K562 (cell line): Measurements from ENCODE around the gene SRPK3. TPM values are rescaled to one million over a fixed set of nuclear protein-coding genes. Genes with fewer than 3 reads are reported as not detected.

Source experiments
- AFF1 ChIP-seq, 2 experiments: fragments of 450-650 bp; IDR thresholded peaks; 2 replicates each; pipeline ENCODE4 v1.6.1; 2018; ENCODE audit warnings: mild to moderate bottlenecking in 2 of 2, low read depth in 1 of 2; ENCODE audit not compliant: partially characterized antibody in 2 of 2
- ESRRA ChIP-seq: fragments of 450-650 bp; IDR thresholded peaks from 2 replicates; pipeline ENCODE4 v1.6.1; 2014; ENCODE audit warnings: low read depth, mild to moderate bottlenecking, moderate library complexity, borderline replicate concordance
- MNT ChIP-seq, 2 experiments: fragments of 450-650 bp; conservative IDR thresholded peaks; 2 replicates each; pipeline ENCODE4 v1.6.1; 2017; ENCODE audit warnings: mild to moderate bottlenecking in 2 of 2, moderate library complexity in 2 of 2
- ZNF407 ChIP-seq: fragments of 450-650 bp; IDR thresholded peaks from 2 replicates; pipeline ENCODE4 v1.6.1; 2016; ENCODE audit warnings: low read depth
- polyA plus RNA-seq, 8 experiments: library from polyadenylated mRNA; depleted of rRNA in 4 of 8; stranded (reverse) in 5 of 8; unstranded in 3 of 8; fragments of >200 nt; fragmentation: Nextera tagmentation in 2 of 8; fragmentation: Illumina TruSeq in 1 of 8; extraction: Ambion mirVana in 2 of 8; extraction: Trizol in 1 of 8; gene quantifications; 2 replicates each; pipeline versions ENCODE4 v1.2.1 to v1.2.3, GENCODE V29; 2011 to 2014; ENCODE audit warnings: inconsistent platforms in 1 of 8, missing spikeins in 1 of 8
- total RNA-seq, 7 experiments: library from RNA; depleted of rRNA in 6 of 7; stranded (reverse); fragments of >200 nt in 6 of 7; fragmentation: Illumina TruSeq in 2 of 7; extraction: Trizol in 2 of 7; gene quantifications; 2 replicates each; pipeline versions ENCODE4 v1.2.1 to v1.2.3, GENCODE V29; 2011 to 2021; ENCODE audit warnings: low replicate concordance in 1 of 7

The SRPK3 gene
- total and polyA plus RNA-seq, 9 of the 15 experiments (the other 6 are each of a cell fraction or from before 2014, with no cell fraction given): 0.01 to 0.09 (median 0.04) TPM; not detected in 2

- TF ChIP-seq ZNF407 (no peak), AFF1 (IDR thresholded peaks at IDR 0.05; ENCODE audit: low read depth in 1 of 2, partially characterized antibody in 2 of 2) (peak in 1 of 2 experiments; percentile 21), ESRRA (no peak; the same call in 1 of the 2 replicates), MNT (conservative IDR thresholded peaks at IDR 0.05) (peak in 1 of 2 experiments; percentile 72; a peak in 2 of 4 replicates)
Measured at GRCh38 chrX:153765138-153766079, 15.4 kb upstream of the SRPK3 start (continued).
